SK-N-SH treated with all-trans-retinoic acid at 6 μM for 48 hours (cell line): Measurements from ENCODE around the gene LRRC8C.

ENCODE experiments used
- BACH2 ChIP-seq: fragments of 250-450 bp; sonication (Bioruptor Pico); IDR thresholded peaks from 2 replicates; pipeline ENCODE4 v1.9.0; 2021; ENCODE audit warnings: mild to moderate bottlenecking, borderline replicate concordance
- CSDC2 ChIP-seq: fragments of 250-450 bp; sonication (Bioruptor Pico); IDR thresholded peaks from 2 replicates; pipeline ENCODE4 v1.5.0; 2020; ENCODE audit warnings: mild to moderate bottlenecking, moderate library complexity
- RARB ChIP-seq: fragments of 250-450 bp; sonication (Bioruptor Pico); IDR thresholded peaks from 2 replicates; pipeline ENCODE4 v1.8.0; 2021; ENCODE audit warnings: mild to moderate bottlenecking, moderate library complexity
- SNAI2 ChIP-seq: fragments of 250-450 bp; sonication (Bioruptor Pico); IDR thresholded peaks from 2 replicates; pipeline ENCODE4 v1.5.0; 2020; ENCODE audit warnings: mild to moderate bottlenecking, moderate library complexity
- TCF4 ChIP-seq: fragments of 250-450 bp; sonication (Bioruptor Pico); IDR thresholded peaks from 2 replicates; pipeline ENCODE4 v1.8.0; 2021; ENCODE audit warnings: mild to moderate bottlenecking, moderate library complexity, borderline replicate concordance
- ZNF8 ChIP-seq: fragments of 450-650 bp; formaldehyde crosslinking; IDR thresholded peaks from 2 replicates; pipeline ENCODE4 v1.5.0; 2020; ENCODE audit warnings: mild to moderate bottlenecking, moderate library complexity
- TF ChIP-seq, protein P1 (sequence below): fragments of 250-450 bp; sonication (Bioruptor Pico); IDR thresholded peaks from 2 replicates; pipeline ENCODE4 v1.5.1; 2020; ENCODE audit warnings: low read depth, mild to moderate bottlenecking, moderate library complexity
- TF ChIP-seq, protein P2 (sequence below): fragments of 250-450 bp; sonication (Bioruptor Pico); IDR thresholded peaks from 2 replicates; pipeline ENCODE4 v1.8.0; 2020; ENCODE audit warnings: mild to moderate bottlenecking, moderate library complexity, borderline replicate concordance

DNA sequence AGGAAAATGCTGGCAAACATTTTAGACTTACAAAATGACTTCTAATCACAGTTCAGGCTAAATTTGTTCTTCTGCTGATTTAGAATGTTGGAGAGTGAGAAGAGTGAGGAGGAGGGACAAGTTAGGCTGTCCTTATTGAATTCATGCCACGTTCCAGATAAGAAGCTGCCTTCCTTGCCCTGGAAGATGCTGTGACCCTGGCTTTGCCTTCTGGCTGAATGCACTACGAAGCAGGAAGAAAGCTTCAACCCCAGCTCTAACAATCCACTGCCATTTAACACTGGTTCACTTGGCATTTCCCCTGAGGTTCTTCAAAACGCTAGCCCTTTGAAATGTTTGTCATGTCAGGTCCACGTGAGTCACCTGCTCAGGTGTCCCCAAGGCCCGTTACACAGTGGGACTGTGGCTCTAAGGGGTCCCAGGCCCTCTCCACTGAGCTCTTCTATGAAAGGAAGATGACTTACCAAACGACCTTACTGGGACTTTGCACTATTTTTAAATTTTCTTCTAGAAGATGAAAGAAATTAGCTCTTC, 30.0 kb upstream of the LRRC8C start:
- TF ChIP-seq, protein P1, sequence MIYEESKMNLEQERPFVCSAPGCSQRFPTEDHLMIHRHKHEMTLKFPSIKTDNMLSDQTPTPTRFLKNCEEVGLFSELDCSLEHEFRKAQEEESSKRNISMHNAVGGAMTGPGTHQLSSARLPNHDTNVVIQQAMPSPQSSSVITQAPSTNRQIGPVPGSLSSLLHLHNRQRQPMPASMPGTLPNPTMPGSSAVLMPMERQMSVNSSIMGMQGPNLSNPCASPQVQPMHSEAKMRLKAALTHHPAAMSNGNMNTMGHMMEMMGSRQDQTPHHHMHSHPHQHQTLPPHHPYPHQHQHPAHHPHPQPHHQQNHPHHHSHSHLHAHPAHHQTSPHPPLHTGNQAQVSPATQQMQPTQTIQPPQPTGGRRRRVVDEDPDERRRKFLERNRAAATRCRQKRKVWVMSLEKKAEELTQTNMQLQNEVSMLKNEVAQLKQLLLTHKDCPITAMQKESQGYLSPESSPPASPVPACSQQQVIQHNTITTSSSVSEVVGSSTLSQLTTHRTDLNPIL (CRISPR knock-in tag) = no peak
- TF ChIP-seq CSDC2 (CRISPR knock-in tag) (no peak), BACH2 (CRISPR knock-in tag) (no peak), TCF4 (CRISPR knock-in tag) (no peak), SNAI2 (no peak), ZNF8 (CRISPR knock-in tag) (no peak), RARB (CRISPR knock-in tag) (no peak)
- TF ChIP-seq, protein P2, sequence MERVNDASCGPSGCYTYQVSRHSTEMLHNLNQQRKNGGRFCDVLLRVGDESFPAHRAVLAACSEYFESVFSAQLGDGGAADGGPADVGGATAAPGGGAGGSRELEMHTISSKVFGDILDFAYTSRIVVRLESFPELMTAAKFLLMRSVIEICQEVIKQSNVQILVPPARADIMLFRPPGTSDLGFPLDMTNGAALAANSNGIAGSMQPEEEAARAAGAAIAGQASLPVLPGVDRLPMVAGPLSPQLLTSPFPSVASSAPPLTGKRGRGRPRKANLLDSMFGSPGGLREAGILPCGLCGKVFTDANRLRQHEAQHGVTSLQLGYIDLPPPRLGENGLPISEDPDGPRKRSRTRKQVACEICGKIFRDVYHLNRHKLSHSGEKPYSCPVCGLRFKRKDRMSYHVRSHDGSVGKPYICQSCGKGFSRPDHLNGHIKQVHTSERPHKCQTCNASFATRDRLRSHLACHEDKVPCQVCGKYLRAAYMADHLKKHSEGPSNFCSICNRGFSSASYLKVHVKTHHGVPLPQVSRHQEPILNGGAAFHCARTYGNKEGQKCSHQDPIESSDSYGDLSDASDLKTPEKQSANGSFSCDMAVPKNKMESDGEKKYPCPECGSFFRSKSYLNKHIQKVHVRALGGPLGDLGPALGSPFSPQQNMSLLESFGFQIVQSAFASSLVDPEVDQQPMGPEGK (CRISPR knock-in tag) = no peak
